ENCODE data around the gene MTMR3. TPM values are rescaled to one million over a fixed set of nuclear protein-coding genes. Genes with fewer than 3 reads are reported as not detected.

Gene MTMR3
- total and polyA plus RNA-seq, 8 donors = 15.5 to 32.5 (median 20.2) TPM

- 99 to 100% methylated on average over 1 of the region's 1 CpG for WGBS, 2 donors
- Histone ChIP-seq H3K4me1 (no peaks in the 10 kb centered on the region), H3K27me3 (no peaks in the 10 kb centered on the region), H3K9me3 (no peaks in the 10 kb centered on the region), H3K4me3 (no peak overlapping the region), H3K27ac (no peak overlapping the region), H3K36me3 (peaks cover 0 to 70% (median 16%) of the 10 kb centered on the region in 3 donors)
- no peak for TF ChIP-seq CTCF (IDR thresholded peaks at IDR 0.05)
- intact Hi-C loops (cut with DNase I) = no loop called here
- DNase-seq = no peak
- no peak for FAIRE-seq
- ATAC-seq = no peak
Observed at GRCh38 chr22:30015846-30016245, 132.9 kb downstream of the MTMR3 start.

- no peak for ATAC-seq
- Histone ChIP-seq H3K4me3 (no peak overlapping the region), H3K9me3 (no peaks in the 10 kb centered on the region), H3K4me1 (no peaks in the 10 kb centered on the region), H3K36me3 (peaks cover 0 to 74% (median 16%) of the 10 kb centered on the region in 3 donors), H3K27ac (no peak overlapping the region), H3K27me3 (no peaks in the 10 kb centered on the region)
- intact Hi-C loops (cut with DNase I) = no loop called here
- no peak for FAIRE-seq
- TF ChIP-seq CTCF (IDR thresholded peaks at IDR 0.05) = no peak
- DNase-seq = no peak
- 93 to 96% methylated on average over 4 of the region's 4 CpGs for WGBS, 2 donors
Observed at GRCh38 chr22:30016596-30016995, 133.6 kb downstream of the MTMR3 start.

- Histone ChIP-seq H3K4me1 (no peaks in the 10 kb centered on the region), H3K36me3 (peaks cover 0 to 78% (median 20%) of the 10 kb centered on the region in 3 donors), H3K27ac (no peak overlapping the region), H3K4me3 (no peak overlapping the region), H3K27me3 (no peaks in the 10 kb centered on the region), H3K9me3 (no peaks in the 10 kb centered on the region)
- WGBS, 2 donors = 91 to 93% methylated on average over 4 of the region's 4 CpGs
- ATAC-seq = no peak
- TF ChIP-seq CTCF (IDR thresholded peaks at IDR 0.05) = no peak
- FAIRE-seq = no peak
- intact Hi-C loops (cut with DNase I) = no loop called here
- no peak for DNase-seq
Observed at GRCh38 chr22:30017375-30018223, 134.6 kb downstream of the MTMR3 start.

- Histone ChIP-seq H3K4me1 (no peaks in the 10 kb centered on the region), H3K27ac (no peak overlapping the region), H3K4me3 (no peak overlapping the region), H3K27me3 (no peaks in the 10 kb centered on the region), H3K36me3 (peaks cover 4 to 79% (median 27%) of the 10 kb centered on the region in 3 donors), H3K9me3 (no peaks in the 10 kb centered on the region)
- DNase-seq (no peak), ATAC-seq (no peak), FAIRE-seq (no peak)
- 96 to 98% methylated on average over 9 of the region's 9 CpGs for WGBS, 2 donors
- TF ChIP-seq CTCF (IDR thresholded peaks at IDR 0.05) = no peak
- intact Hi-C loops (cut with DNase I) = no loop called here
Observed at GRCh38 chr22:30020511-30020910, 137.5 kb downstream of the MTMR3 start.

GRCh38 chr22:30021338-30021737 lies 138.4 kb downstream of the MTMR3 start:
- Histone ChIP-seq H3K9me3 (no peaks in the 10 kb centered on the region), H3K4me3 (no peak overlapping the region), H3K4me1 (no peaks in the 10 kb centered on the region), H3K27ac (no peak overlapping the region), H3K36me3 (peaks cover 7 to 79% (median 31%) of the 10 kb centered on the region in 3 donors), H3K27me3 (no peaks in the 10 kb centered on the region)
- no peak for ATAC-seq
- 95 to 96% methylated on average over 3 of the region's 3 CpGs for WGBS, 2 donors
- no peak for TF ChIP-seq CTCF (IDR thresholded peaks at IDR 0.05)
- DNase-seq = no peak
- intact Hi-C loops (cut with DNase I) = no loop called here
- no peak for FAIRE-seq
